Endodermal cell (in vitro differentiated cells): ENCODE data around the gene CRELD2. TPM values are rescaled to one million over a fixed set of nuclear protein-coding genes. Genes with fewer than 3 reads are reported as not detected.

ENCODE experiments used
- DNase-seq: peaks from one replicate; pipeline ENCODE4 v3.0.0-alpha.2; 2017
- H3K27ac ChIP-seq: 2 replicates; pipeline ENCODE4 v1.5.1; 2013; ENCODE audit warnings: mild to moderate bottlenecking, low read depth, low read length, moderate library complexity
- H3K27me3 ChIP-seq: 2 replicates; pipeline ENCODE4 v1.6.1; 2013; ENCODE audit warnings: mild to moderate bottlenecking, low read length, moderate library complexity; ENCODE audit not compliant: insufficient read depth, control insufficient read depth, poor library complexity, severe bottlenecking
- H3K36me3 ChIP-seq: 2 replicates; pipeline ENCODE4 v1.7.0; 2013; ENCODE audit warnings: mild to moderate bottlenecking, low read length, moderate library complexity; ENCODE audit not compliant: control insufficient read depth, insufficient read depth
- H3K4me1 ChIP-seq: one replicate; pipeline ENCODE4 v1.7.0; 2013; ENCODE audit warnings: low read length; ENCODE audit not compliant: control insufficient read depth, insufficient read depth
- H3K4me3 ChIP-seq: 2 replicates; pipeline ENCODE4 v1.5.1; 2013; ENCODE audit warnings: mild to moderate bottlenecking, low read length, moderate library complexity
- H3K9ac ChIP-seq: 2 replicates; pipeline ENCODE4 v1.6.1; 2013; ENCODE audit warnings: mild to moderate bottlenecking, low read length, moderate library complexity; ENCODE audit not compliant: poor library complexity, severe bottlenecking; ENCODE audit errors: extremely low read depth
- H3K9me3 ChIP-seq: 2 replicates; pipeline ENCODE4 v1.6.1; 2013; ENCODE audit warnings: mild to moderate bottlenecking, low read length, moderate library complexity; ENCODE audit not compliant: control insufficient read depth
- H3K27ac Mint-ChIP-seq: 2 replicates; pipeline ENCODE4 v1.8.0; 2020; ENCODE audit warnings: mixed read lengths
- H3K27me3 Mint-ChIP-seq: 2 replicates; pipeline ENCODE4 v1.8.0; 2021; ENCODE audit warnings: mild to moderate bottlenecking, mixed read lengths; ENCODE audit not compliant: insufficient read depth
- H3K36me3 Mint-ChIP-seq: 2 replicates; pipeline ENCODE4 v1.8.0; 2020; ENCODE audit warnings: low read depth, mixed read lengths
- H3K4me1 Mint-ChIP-seq: 2 replicates; pipeline ENCODE4 v1.8.0; 2020; ENCODE audit warnings: mixed read lengths
- H3K4me3 Mint-ChIP-seq: 2 replicates; pipeline ENCODE4 v1.8.0; 2020; ENCODE audit warnings: mild to moderate bottlenecking, moderate library complexity, mixed read lengths
- H3K9me3 Mint-ChIP-seq: 2 replicates; pipeline ENCODE4 v1.8.0; 2020; ENCODE audit warnings: mild to moderate bottlenecking, mixed read lengths
- WGBS, 2 experiments: methylation state at CpG; one replicate each; pipeline versions ENCODE4 v1.1.5 to v1.1.7; 2013; ENCODE audit warnings: missing lambda C conversion rate in 2 of 2, mixed read lengths in 1 of 2; ENCODE audit not compliant: insufficient coverage in 1 of 2, insufficient read length in 1 of 2; 5-methylcytosine and 5-hydroxymethylcytosine counted together
- total RNA-seq, 2 donors: library from RNA; stranded (reverse); fragmentation: NEBNext Ultra II Directional in 1 of 2; extraction: Animal tissue kit (Norgen Biotek cat#: 25700) in 1 of 2; gene quantifications; 2 replicates in 1 of 2; 3 replicates in 1 of 2; pipeline ENCODE4 v1.2.1, GENCODE V29; 2021
- TF ChIP-seq, protein P1 (sequence below): fragments of 200-600 bp; sonication (generic); conservative IDR thresholded peaks from 2 replicates; pipeline ENCODE4 v1.5.0; 2021; ENCODE audit warnings: antibody characterized with exemption, mild to moderate bottlenecking

CRELD2 gene
- total RNA-seq, 2 donors from 2014 or later, result 39.8 to 62.9 TPM

DNA sequence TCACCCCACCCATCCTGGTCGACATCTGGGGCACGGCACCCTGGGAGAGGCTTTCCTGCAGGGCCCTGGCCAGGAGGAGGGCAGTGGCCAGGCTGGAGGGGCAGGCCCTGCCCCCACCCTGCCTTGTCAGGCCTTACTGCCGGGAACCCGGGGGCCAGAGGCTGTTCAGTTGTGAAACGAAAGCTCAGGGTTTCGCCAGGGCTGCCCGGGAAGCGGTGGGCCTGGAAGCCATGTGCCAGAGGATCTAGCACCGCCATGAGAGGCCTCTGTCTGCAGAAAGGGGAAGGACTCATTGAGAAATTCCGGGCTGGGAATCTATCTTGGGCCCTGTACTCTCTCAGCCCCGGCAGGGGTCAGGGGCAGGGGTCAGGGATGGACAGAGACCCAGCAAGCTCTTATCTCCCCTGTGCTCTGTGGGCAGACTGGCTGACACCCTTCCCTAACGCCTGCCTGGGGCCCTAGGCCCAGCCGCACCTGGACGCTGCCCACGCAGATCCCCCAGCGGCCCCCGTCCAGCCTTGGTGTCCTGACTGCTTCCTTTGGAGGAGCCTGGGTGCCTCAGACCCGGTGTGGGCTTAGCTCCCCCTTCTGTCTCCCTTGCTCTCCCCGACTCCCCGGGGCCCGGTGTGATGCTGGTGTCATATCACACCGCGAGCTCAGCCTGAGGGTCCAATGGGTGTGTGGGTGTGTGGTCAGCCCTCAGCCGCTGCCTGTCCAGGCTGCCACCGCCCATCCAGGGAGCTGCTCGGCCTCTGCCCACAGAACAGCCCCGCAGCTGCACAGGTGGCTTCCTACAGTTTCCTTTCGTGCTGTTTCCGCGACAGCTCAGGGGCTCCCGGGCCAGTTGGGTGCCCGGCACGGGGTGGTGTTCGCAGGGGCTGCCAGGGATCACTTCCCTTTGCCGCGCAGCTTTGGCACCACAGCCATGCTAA lies 48.6 kb downstream of the CRELD2 start:
- Histone ChIP-seq H3K9me3 (no peaks in the 10 kb centered on the region), H3K4me1 (peaks cover 6% of the 10 kb centered on the region), H3K27ac (no peak overlapping the region), H3K9ac (no peak overlapping the region), H3K36me3 (peaks cover 18% of the 10 kb centered on the region), H3K4me3 (no peak overlapping the region), H3K27me3 (peaks cover 25% of the 10 kb centered on the region)
- Mint-ChIP-seq H3K9me3 (no peaks in the 10 kb centered on the region), H3K4me1 (peaks cover 4% of the 10 kb centered on the region), H3K36me3 (peaks cover 9% of the 10 kb centered on the region), H3K4me3 (no peak overlapping the region), H3K27ac (no peak overlapping the region), H3K27me3 (peaks cover 8% of the 10 kb centered on the region)
- WGBS, 2 experiments, result 89 to 90% methylated on average over 22 to 36 of the region's 36 CpGs
- DNase-seq, result peak; percentile 63
- TF ChIP-seq, protein P1, sequence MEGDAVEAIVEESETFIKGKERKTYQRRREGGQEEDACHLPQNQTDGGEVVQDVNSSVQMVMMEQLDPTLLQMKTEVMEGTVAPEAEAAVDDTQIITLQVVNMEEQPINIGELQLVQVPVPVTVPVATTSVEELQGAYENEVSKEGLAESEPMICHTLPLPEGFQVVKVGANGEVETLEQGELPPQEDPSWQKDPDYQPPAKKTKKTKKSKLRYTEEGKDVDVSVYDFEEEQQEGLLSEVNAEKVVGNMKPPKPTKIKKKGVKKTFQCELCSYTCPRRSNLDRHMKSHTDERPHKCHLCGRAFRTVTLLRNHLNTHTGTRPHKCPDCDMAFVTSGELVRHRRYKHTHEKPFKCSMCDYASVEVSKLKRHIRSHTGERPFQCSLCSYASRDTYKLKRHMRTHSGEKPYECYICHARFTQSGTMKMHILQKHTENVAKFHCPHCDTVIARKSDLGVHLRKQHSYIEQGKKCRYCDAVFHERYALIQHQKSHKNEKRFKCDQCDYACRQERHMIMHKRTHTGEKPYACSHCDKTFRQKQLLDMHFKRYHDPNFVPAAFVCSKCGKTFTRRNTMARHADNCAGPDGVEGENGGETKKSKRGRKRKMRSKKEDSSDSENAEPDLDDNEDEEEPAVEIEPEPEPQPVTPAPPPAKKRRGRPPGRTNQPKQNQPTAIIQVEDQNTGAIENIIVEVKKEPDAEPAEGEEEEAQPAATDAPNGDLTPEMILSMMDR, result no peak

DNA sequence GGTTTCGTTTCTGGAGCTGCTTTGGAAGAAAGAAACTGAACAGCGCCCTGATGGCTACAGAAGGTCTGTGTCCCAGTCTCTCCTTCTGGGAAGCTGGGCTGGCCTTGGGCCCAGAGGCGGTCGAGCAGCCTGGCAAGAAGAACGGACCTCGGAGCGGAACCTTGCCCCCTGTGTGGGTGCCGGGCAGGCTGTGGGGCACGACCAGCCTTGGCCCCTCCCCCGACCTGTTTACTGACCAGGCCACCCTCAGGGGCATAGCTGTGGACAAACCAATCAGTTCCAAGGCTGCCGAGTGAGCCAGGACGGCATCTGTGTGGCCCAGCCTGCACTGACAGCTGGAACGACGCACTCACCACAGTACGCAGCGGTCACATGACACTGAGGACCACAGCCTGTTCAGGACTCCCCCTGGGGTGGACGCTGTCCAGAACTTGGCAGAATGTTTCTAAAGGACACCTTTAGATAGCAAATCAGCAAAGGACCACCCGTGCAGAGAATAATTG lies 49.3 kb downstream of the CRELD2 start:
- Mint-ChIP-seq H3K4me3 (no peak overlapping the region), H3K27me3 (peaks cover 8% of the 10 kb centered on the region), H3K36me3 (peaks cover 9% of the 10 kb centered on the region), H3K27ac (no peak overlapping the region), H3K9me3 (no peaks in the 10 kb centered on the region), H3K4me1 (peaks cover 4% of the 10 kb centered on the region)
- no peak overlapping the region for H3K27ac ChIP-seq
- peaks cover 3% of the 10 kb centered on the region for H3K4me1 ChIP-seq
- peaks cover 15% of the 10 kb centered on the region for H3K36me3 ChIP-seq
- H3K9ac ChIP-seq, result no peak overlapping the region
- WGBS, 2 experiments, result 82 to 83% methylated on average over 7 to 18 of the region's 18 CpGs
- no peak overlapping the region for H3K4me3 ChIP-seq
- no peaks in the 10 kb centered on the region for H3K9me3 ChIP-seq
- peak; percentile 48 for DNase-seq
- peaks cover 32% of the 10 kb centered on the region for H3K27me3 ChIP-seq
- TF ChIP-seq, protein P1, result no peak

DNA sequence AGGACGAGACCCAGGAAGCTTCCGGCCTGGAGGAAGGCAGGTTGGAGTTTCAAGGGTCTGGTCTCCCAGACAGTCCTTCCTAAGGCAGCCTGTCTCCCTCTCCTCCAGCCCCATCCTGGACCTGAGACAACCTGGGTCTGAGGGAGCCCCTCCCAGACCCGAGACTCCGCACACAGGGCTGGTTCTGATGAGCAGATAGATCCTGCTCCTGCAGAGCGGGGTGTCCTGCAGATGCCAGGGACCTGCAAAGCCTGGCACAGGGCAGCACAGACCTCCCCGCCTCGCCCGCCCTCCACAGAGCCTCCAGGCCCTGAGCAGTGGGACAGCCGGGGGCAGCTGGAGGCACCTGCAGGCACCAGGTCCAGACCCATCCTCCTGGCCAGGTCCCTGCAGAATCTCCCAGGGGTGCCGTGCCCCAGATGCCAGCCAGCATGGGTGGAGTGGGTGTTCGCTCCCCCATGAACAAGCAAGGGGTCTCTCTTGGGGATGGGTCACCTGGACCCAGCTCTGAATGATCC lies 49.9 kb downstream of the CRELD2 start:
- no peak overlapping the region for H3K4me3 ChIP-seq
- no peak overlapping the region for H3K9ac ChIP-seq
- Mint-ChIP-seq H3K4me3 (no peak overlapping the region), H3K27me3 (peaks cover 8% of the 10 kb centered on the region), H3K4me1 (peaks cover 4% of the 10 kb centered on the region), H3K27ac (no peak overlapping the region), H3K9me3 (no peaks in the 10 kb centered on the region), H3K36me3 (peaks cover 8% of the 10 kb centered on the region)
- H3K9me3 ChIP-seq, result no peaks in the 10 kb centered on the region
- no peak overlapping the region for H3K27ac ChIP-seq
- H3K36me3 ChIP-seq, result peaks cover 9% of the 10 kb centered on the region
- peaks cover 35% of the 10 kb centered on the region for H3K27me3 ChIP-seq
- peak; percentile 53 for DNase-seq
- no peaks in the 10 kb centered on the region for H3K4me1 ChIP-seq
- TF ChIP-seq, protein P1, result no peak
- WGBS, 2 experiments, result 93 to 95% methylated on average over 5 to 11 of the region's 11 CpGs
